GM12875 (cell line): ENCODE measurements around the gene FUT2.

Experiments
- H3K4me3 ChIP-seq: one replicate; pipeline ENCODE4 v1.5.1; 2011; ENCODE audit warnings: low read depth, low read length, control low read depth
- TF ChIP-seq, protein P1 (sequence below): IDR thresholded peaks from 2 replicates; pipeline ENCODE4 v1.5.1; 2011; ENCODE audit warnings: low read depth, mild to moderate bottlenecking, control low read depth, inconsistent platforms, low read length, moderate library complexity, borderline replicate concordance; ENCODE audit not compliant: insufficient read depth

The FUT2 gene

GRCh38 chr19:48695743-48696352 lies at the start of gene FUT2:
FUT2 (plus strand) TSS chr19:48695971; CDS start chr19:48702957, 6,986 bp downstream.
- TF ChIP-seq, protein P1, sequence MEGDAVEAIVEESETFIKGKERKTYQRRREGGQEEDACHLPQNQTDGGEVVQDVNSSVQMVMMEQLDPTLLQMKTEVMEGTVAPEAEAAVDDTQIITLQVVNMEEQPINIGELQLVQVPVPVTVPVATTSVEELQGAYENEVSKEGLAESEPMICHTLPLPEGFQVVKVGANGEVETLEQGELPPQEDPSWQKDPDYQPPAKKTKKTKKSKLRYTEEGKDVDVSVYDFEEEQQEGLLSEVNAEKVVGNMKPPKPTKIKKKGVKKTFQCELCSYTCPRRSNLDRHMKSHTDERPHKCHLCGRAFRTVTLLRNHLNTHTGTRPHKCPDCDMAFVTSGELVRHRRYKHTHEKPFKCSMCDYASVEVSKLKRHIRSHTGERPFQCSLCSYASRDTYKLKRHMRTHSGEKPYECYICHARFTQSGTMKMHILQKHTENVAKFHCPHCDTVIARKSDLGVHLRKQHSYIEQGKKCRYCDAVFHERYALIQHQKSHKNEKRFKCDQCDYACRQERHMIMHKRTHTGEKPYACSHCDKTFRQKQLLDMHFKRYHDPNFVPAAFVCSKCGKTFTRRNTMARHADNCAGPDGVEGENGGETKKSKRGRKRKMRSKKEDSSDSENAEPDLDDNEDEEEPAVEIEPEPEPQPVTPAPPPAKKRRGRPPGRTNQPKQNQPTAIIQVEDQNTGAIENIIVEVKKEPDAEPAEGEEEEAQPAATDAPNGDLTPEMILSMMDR = no peak

DNA sequence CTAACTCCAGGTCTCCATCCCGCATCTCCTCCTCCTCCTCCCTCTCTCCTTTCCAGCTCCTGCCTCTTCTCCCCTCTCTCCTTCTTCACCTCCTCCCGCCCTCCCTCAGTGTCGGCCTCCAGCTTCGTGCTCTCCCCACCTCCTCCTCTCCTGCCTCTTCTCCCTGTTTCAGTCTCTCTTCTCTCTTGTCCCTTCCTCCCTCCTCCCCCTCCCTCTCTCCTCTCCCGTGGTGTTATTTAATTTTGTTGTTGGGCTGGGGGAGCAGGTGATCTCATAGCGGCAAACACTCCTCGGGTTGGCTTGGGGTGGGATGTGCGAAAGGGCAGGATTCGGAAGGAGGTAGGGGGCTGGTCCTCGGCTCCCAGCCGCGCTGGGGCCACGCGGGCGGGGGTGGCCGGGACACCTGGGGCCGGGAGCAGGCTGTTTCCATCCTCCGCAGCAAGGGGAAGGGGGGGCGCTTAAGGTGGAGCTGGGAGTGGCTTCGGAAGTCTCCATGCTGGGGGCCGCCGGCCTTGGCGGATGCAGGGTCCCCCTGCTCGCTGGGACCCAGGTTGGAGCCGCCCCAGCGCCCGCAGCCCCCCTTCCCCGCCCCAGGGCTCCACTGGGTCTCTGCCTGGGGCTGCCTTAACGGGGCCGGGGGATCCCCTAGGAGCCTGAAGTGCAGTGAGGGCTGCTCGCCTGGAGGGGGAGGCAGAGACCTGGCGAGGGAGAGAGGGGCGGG lies 49.6 kb upstream of the FUT2 start, which contains the start of gene CA11:
Gene CA11, minus strand, starts transcription at position 187 of the 721 bp plus-strand sequence. CDS start 555 bp downstream, outside the sequence.
- H3K4me3 ChIP-seq = peak within 1 kb of the TSS; percentile 56
- TF ChIP-seq, protein P1 = peak; percentile 90

More at GRCh38 chr19:48695743-48696352, at the start of gene FUT2:
- no peak within 1 kb of the TSS for H3K4me3 ChIP-seq

GRCh38 chr19:48646722-48647216 lies 49.0 kb upstream of the FUT2 start:
- TF ChIP-seq, protein P1 = no peak
- peak overlapping the region; percentile 56 for H3K4me3 ChIP-seq

DNA sequence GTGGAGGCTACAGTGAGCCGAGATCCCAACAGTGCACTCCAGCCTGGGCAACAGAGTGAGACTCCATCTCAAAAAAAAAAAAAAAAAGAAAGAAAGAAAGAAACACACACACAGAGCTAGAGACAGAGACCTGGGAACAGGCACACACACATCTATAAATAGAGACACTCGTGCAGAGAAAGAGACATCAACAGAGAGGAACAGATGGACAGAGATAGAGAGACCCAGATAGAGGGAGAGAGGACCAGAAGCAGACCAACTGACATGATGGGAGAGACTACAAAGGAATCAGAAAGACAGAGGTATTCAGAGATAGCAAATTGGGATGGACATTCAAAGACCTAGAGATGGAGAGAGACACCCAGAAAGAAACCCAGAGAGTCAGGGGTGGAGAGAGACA lies 47.6 kb upstream of the FUT2 start:
- H3K4me3 ChIP-seq = no peak overlapping the region
- TF ChIP-seq, protein P1 = no peak

DNA sequence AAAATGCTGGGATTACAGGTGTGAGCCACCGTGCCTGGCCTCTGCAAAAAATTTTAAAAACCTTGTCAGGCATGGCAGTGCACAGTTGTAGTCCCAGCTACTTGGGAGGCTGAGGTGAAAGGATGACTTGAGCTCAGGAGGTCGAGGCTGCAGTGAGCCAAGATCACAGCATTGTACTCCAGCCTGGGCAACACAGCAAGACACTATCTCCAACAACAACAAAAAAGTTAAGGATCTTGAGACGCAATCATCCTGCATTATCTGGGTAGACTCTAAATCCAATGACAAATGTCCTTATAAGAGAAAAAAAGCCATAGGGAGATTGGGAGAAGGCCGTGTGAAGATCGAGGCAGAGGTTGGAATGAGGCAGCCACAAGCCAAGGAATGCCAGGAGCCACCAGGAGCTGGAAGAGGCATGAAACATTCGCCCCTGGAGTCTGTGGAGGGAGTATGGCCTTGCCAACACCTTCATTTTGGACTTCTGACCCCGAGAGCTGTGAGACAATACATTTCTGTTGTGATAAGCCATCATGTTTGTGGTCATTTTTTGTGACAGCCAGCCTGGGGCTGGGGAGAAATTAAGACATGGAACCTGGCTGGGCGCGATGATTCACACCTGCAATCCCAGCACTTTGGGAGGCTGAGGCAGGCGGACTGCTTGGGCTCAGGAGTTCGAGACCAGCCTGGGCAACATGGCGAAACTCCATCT lies 44.6 kb upstream of the FUT2 start:
- H3K4me3 ChIP-seq = no peak overlapping the region
- TF ChIP-seq, protein P1 = no peak

DNA sequence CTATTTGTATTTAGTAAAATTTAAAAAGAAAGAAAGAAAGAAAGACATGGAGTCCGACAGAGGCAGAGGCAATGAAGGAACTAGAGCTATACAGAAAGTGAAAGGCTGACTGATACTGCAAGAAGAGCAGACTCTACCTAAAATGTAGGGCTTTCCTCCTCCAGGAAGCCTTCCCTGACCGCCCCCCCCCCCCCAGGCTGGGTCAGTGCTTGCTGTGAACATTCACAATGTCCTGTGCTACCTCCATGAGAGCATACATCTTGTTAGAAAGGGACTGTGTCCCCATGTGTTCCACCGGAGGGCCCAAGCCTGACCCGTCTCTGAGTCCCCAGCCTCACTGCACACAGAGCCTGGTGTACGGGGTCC lies 44.1 kb upstream of the FUT2 start:
- no peak overlapping the region for H3K4me3 ChIP-seq
- TF ChIP-seq, protein P1 = no peak
